Measurements from ENCODE around the gene ZEB2.

GRCh38 chr2:144421606-144422510 lies 98.1 kb downstream of the ZEB2 start:
- no peak for TF ChIP-seq CTCF (IDR thresholded peaks at IDR 0.05; ENCODE audit: insufficient read depth, low read length)
- TF ChIP-seq POLR2AphosphoS5 (IDR thresholded peaks at IDR 0.05; ENCODE audit: low read depth), result no peak
- TF ChIP-seq GABPA (IDR thresholded peaks at IDR 0.05; ENCODE audit: low read depth), result no peak

Data from HL-60 (cell line).